ENCODE measurements around the gene PNCK.
"Not testable (repeated sequence)": the region's sequence is repeated elsewhere in the genome, so short reads cannot be mapped to it uniquely, and the experiment has no call there.

The PNCK gene

GRCh38 chrX:153699210-153699783 is 25.7 kb upstream of the PNCK start:
- not testable (repeated sequence) for DNase-seq (ENCODE audit: low spot score)

DNA sequence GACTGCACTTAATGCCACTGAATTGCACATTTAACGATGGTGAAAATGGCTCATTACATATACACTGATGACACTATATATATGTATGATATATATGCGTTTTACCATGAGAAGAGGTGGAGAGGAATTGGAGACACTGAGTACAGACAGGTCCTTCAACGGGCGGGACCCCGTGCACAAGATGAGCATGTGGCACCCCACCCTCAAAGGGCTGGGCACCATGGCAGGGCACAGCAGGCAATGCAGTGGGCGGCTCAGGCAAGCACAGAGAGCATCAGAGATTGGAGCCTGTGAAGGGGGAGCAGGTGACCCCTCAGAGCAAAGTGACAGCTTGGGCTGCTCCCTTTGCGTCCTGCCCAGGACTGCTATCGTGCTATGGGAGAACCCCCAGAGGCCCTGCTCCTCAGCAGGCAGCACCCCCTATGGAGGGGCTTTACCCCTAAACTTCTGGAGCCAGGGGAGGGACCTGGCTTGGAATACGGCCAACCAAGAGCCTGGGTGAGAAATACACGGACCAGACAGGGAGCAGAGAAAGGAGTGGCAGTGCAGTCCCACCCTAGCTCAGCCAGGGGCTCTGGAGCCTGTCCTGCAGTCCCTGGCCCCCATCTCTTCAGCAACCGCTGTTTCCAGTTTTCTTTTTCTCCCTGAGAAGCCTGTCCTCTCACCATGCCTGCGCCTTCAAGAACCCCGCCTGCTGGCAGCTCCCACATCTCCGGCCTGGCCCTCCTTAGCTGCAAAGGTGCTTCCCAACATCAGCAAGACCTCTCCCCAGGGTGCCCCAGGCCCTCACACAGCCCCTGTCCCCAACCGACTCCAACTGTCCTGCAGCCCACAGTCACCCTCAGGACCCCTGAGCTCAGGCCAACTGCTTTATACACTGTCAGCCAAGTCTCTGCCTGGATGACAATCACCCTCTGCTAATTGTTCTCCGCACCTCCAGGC is 24.6 kb upstream of the PNCK start:
- DNase-seq (ENCODE audit: low spot score): no peak

- DNase-seq (ENCODE audit: low spot score): not testable (repeated sequence)
Observed at GRCh38 chrX:153696986-153697722, 23.5 kb upstream of the PNCK start.

- DNase-seq (ENCODE audit: low spot score): not testable (repeated sequence)
Observed at GRCh38 chrX:153696538-153696937, 22.9 kb upstream of the PNCK start.

- no peak for DNase-seq (ENCODE audit: low spot score)
Observed at GRCh38 chrX:153696100-153696499, 22.5 kb upstream of the PNCK start.

DNA sequence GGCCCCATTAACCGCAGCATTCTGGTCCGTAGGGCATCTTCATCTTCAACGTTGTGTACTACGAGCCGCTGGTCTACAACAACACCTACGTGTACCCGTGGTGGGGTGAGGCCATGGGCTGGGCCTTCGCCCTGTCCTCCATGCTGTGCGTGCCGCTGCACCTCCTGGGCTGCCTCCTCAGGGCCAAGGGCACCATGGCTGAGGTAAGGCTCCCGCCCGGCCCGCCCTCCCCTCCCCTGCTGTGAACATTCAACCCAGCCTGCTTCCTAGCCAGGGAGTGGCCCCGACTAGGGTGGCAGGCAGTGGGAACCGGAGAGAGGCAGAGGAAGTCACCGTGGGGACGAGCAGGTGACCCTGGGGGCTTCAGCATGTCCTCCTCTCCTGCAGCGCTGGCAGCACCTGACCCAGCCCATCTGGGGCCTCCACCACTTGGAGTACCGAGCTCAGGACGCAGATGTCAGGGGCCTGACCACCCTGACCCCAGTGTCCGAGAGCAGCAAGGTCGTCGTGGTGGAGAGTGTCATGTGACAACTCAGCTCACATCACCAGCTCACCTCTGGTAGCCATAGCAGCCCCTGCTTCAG is 21.2 kb upstream of the PNCK start:
- DNase-seq (ENCODE audit: low spot score): no peak

GRCh38 chrX:153694256-153694655 is 20.6 kb upstream of the PNCK start:
- DNase-seq (ENCODE audit: low spot score): not testable (repeated sequence)

DNA sequence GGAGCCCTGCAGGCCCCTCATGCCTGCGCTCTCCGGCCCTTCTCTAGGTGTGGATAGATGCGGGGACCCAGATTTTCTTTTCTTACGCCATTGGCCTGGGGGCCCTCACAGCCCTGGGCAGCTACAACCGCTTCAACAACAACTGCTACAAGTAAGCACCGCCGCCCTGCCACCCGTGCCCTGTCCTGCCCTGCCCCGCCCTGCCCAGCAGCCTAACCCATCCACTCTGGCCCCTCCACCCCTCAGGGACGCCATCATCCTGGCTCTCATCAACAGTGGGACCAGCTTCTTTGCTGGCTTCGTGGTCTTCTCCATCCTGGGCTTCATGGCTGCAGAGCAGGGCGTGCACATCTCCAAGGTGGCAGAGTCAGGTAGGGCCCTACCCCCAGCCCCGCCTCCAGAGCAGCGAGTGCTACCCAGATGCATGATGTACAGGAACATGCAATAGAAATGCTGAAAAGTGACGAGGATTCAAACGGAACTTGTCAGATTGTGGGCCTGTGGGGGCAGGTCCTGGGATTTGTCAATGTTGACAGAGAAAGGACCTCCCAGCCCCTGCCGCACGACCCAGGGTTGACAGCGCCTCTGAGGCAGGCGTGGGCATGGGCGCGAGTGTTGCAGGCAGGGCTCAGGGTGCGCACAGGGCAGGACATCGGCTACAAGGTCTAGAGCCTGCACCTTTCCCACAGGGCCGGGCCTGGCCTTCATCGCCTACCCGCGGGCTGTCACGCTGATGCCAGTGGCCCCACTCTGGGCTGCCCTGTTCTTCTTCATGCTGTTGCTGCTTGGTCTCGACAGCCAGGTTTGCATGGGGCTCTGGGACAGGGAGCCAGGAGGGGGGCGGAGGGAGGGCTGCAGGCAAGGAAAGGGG is 19.8 kb upstream of the PNCK start:
- no peak for DNase-seq (ENCODE audit: low spot score)

DNA sequence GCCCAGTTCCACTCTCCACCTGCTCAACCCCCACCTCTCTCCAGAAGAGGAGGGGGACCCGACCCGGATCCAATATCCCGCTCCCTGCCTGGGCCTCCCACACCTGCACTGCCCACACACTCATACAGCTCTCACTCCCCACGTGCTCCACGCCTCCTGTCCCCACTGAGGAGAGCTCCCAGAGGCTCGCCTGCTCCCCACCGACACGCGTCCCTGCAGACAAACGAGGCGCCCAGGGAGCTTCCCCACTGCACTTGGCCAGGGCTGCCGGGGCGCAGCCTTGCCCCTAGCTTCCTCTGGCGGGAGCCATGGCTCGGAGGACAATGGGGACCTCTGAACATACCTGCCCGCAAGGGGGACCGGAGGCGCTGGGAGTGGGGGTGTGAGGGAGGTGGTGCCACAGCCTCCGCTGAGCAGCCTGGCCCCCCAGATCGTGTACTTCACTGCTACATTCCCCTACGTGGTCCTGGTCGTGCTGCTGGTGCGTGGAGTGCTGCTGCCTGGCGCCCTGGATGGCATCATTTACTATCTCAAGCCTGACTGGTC is 19.1 kb upstream of the PNCK start:
- no peak for DNase-seq (ENCODE audit: low spot score)

DNA sequence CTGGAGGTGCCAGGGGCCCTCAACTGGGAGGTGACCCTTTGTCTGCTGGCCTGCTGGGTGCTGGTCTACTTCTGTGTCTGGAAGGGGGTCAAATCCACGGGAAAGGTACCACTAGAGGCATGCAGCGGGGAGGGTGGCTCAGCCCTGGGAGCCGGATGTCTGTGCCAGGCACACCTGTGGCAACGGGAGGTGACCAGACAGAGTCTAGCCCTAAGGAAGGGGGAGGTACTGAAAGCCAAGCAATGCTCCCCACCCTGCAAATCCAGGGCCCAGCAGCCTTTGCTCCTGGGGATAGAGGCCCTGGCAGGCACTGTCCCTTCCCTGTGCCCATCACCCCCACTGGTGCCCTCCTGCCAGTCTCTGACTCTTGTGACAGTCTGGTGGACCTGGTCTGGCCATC is 18.4 kb upstream of the PNCK start:
- no peak for DNase-seq (ENCODE audit: low spot score)

GRCh38 chrX:153691032-153691827 is 17.6 kb upstream of the PNCK start:
- not testable (repeated sequence) for DNase-seq (ENCODE audit: low spot score)

DNA sequence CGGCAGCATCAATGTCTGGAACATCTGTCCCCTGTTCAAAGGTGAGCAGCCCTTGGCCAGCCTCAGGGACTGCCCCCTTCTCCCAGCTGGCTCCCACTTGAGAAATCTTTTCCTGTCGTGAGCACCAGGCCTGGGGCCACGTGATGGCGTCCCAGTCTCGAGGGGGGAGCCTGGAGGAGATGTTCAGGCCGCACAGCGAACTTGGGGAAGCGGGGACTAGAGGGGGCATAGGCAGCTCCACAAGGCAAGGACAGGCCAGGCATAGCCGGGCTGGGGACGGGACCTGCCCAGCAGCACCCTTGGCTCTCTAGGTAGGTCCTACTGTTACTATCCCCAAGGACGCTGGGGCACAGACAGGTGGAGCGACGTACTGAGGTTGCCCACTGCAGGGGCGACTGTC is 16.9 kb upstream of the PNCK start:
- no peak for DNase-seq (ENCODE audit: low spot score)

DNA sequence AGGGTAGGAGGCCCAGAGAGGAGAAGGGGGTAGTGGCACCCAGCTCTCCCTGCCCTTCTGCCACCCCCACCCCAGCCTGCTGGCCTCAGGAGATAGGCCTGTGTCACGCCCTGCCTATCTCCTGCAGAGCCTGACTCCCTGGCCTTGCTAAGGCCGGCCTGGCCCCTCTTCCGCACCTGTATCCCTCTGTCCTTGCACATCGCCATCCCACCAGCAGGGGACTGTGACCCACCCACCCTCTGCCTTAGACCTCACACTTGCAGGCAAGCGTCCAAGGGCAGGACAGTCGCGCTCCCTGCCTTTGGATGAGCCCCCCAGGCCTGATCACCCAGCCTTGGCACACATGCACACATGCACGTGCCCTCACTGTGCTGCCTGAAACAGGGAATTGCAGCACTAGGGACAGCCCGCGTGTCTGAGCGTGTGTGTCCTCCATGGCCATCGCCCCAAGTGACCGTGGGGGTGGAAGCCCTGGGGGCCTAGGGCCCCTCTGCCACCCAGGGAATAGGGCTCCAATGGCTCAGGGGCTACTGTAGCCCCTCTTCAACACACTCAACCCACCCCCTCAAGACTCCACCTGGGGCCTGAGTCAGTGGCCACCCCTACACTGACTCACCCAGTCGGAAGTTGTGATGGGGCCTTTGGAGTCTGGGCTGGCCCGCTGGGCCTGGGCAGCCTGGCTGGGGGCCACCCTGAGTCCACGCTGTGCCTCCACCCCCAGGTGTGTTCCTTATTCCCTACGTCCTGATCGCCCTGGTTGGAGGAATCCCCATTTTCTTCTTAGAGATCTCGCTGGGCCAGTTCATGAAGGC is 16.2 kb upstream of the PNCK start:
- no peak for DNase-seq (ENCODE audit: low spot score)

DNA sequence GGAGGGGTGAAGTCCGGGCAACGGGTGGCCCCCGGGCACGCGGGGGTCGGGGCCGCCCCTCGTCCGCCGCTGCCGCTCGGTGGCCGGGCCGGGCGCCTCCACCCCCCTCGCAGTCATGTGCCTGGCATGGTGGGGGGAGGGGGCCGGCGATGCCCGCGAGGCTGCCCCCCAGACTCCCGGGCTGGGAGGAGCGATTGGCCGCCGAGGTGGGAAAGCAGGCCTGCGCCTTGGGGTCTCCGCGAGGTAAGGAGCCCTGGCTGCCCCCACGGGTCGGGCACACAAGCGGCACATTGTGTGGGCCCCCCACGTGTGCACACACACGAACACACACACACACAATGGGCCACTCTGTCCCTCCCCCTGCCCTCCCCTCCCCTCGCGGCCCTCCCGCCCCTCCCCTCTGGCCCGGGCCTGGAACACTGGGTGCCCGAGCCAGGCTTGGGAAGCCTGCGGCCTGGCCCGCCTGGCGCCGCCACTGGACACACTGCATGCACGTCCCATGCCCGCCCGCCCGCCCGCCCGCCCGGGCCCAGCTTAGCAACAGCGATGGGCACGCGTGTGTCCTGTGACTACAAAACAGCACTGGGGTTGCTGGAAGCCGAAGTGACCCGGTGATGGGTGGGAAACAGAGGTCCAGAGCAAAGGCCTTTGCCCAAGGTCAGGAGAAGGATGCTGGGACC is 15.4 kb upstream of the PNCK start:
- DNase-seq (ENCODE audit: low spot score): peak; percentile 78

GRCh38 chrX:153688506-153688905 is 14.9 kb upstream of the PNCK start:
- no peak for DNase-seq (ENCODE audit: low spot score)

DNA sequence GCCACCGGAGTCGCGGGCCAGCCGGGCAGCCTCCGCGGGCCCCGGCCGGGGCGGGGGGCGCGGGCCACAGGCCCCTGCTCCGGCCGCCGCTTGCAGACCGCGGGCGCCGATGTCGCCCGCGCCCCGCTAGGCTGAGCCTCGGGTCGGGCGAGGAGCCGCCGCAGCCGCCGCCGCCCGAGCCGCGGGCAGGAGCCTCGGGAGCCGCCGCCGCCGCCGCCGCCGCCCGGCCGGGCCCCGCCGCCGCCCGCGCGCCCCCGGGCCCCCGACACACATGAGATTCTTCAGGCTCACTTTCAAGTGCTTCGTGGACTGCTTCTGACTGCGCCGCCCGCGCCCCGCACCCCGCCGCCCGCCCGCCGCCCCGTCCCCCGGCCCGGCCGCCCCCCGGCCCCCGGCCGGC is 14.5 kb upstream of the PNCK start:
- DNase-seq (ENCODE audit: low spot score): no peak

DNA sequence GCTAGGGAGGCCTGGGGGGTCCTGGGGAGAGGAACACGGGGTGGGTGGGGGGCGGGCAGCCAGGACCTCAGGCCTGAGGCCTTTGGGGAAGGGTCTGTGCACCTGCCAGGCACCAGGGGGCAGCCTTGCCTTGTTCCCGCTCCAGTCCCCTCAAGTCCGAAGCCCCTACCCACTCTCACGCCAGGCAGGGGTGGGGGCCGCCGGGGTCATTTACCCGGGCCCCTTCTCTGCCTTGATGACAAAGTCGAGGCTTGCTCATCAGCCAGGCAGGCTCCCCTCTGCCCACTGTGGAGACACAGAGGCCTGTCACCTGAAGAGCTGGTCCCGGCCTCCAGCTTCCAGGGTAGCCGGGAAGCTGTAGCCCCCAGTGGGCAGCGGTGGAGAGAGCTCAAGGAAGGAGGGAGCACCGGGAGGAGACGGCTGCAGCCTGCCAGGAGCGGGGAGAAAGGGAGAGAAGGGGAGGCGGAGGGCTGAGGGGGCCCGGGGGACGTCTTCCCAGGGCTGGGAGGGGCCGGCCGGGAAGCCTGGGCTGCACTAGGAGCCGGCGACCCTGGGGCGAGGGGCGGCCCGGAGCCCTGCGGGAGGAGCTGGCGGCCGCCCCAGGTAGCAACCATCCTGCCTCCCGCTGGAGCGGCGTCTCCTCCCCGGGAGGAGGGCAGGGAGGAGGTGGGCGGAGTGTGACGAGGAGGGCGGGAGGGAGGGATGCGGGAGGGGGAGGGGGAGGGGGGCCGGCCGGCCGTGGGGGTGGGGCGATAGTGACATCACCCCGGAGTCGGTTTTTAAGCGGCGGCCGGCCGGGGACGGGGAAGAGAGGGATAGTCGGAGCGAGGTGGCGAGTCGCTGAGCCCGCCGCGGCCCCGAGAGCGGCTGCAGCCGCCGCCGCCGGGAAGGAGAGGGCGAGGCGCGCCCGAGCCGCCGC is 13.8 kb upstream of the PNCK start, which contains the start of gene SLC6A8:
SLC6A8 (plus strand) TSS at position 806 of the 919 bp plus-strand sequence. CDS start 649 bp downstream, outside the sequence.
- peak; percentile 67 for DNase-seq (ENCODE audit: low spot score)

- DNase-seq (ENCODE audit: low spot score): no peak
Observed at GRCh38 chrX:153686711-153687110, 13.1 kb upstream of the PNCK start.

All from globus pallidus (tissue), 1 donor.